NT2/D1 (cell line): ENCODE results near the gene SLC35E2B.
"Not testable (repeated sequence)": the region's sequence is repeated elsewhere in the genome, so short reads cannot be mapped to it uniquely, and the experiment has no call there.

Experiments
- SUZ12 ChIP-seq: IDR thresholded peaks from 2 replicates; pipeline ENCODE4 v1.6.1; 2011; ENCODE audit not compliant: insufficient read length, insufficient read depth; ENCODE audit errors: extremely low read depth
- ZNF274 ChIP-seq: IDR thresholded peaks from 2 replicates; pipeline ENCODE4 v1.6.1; 2011; ENCODE audit warnings: mild to moderate bottlenecking, low read depth, low read length

- TF ChIP-seq SUZ12, ZNF274: not testable (repeated sequence)
Measured at GRCh38 chr1:1705623-1706022, 13.0 kb upstream of the SLC35E2B start.
